ENCODE measurements around the gene THADA.
"Not testable (repeated sequence)": the region's sequence is repeated elsewhere in the genome, so short reads cannot be mapped to it uniquely, and the experiment has no call there.

THADA gene

DNA sequence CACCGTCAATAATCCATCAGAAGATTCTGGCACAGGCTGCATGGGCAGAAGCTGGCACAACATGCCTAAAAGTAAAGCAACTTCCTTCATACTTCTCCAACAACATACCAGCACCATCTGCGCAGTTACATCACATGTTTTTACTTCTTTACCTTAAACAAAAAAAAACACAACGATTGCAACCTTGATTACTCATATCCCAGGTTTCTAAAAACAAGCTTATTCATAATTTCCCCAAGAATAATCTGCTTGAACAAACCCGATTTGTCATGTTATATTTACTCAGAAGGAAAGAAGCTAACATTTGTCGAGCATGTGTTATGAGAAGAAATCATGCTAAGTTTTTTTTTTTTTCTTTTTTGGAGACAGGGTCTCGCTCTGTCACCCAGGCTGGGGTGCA is 54.7 kb downstream of the THADA start:
- peak; percentile 62 for DNase-seq (ENCODE audit: low spot score)

DNA sequence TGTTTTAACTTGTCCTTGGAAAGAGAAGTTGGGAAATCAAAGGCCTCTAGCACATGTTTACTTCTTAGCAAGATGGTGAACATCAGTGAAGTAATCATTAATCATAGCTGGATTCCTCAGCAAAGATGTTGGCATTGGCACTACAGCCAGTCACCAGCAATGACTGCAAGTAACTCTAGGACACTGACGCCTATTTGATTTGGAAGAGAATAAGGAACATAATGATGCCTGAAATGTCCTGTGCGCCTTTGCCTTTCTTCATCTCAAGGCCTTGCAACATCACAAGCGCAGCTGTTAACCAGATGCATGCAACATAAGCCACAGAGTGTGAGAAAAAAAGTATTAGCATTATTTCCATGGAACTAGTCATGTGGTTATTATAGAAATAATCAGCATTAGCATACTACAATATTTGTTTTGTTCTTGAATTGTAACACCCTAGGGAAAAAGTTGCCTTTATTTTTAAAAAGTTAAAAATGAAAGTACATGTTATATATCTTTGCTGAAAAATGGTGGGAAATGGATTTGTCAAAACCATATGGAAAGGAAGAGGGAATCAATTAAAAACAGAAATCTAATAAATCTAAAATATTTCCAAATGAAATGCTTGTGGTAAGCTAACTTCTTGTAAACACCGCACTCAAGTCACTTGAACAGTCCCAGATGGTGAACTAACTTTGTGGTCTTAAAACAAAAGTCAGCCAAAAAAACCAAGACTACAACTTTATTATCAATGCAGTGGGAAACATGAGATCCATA is 55.6 kb downstream of the THADA start:
- no peak for DNase-seq (ENCODE audit: low spot score)

DNA sequence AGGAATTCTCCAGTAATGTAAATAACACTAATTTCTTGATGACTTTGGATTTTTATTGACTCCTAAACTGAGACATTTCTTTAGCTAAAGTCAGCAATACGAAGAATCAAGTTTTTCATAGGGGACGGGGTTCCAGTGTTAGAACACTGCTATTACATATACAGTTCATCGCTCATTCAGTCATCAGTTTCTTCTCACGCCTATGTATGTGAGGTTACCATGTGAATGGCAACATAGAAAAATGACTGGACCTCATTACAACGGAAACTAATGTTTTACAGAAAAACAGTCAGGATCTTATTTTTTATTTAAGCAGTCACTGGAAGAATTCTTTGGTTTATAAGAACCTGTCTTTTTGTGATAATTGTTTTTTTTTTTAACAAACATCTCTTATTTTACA is 56.4 kb downstream of the THADA start:
- no peak for DNase-seq (ENCODE audit: low spot score)

DNA sequence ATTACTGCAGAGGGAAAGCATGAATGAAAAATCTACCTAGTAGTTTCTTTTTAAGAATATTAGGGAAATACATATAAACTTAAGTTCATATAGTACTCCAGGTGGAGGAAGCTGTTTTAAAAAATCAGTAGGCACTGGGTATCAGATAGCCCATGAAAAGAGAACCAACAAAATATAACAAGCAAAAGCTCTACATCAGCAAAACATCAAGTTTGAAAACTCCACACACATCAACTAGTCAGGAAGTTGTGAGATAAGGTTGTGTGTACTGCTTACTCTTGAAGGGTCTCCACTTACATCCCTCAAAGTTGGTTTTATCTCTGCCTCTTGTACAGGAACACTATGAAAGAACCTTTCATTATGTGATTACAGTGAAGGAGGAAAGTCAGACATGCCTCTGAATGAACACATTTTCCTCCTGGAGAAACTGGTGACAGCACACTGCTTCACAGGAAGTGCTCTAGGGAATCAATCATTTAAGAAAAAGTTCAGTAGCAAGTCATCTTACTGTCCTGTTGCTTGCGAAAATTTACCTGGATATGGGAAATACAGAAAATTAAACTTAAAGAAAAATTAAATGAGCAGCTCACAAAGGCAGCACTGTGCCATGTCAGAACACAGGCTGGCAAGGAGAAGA is 57.7 kb downstream of the THADA start:
- no peak for DNase-seq (ENCODE audit: low spot score)

DNA sequence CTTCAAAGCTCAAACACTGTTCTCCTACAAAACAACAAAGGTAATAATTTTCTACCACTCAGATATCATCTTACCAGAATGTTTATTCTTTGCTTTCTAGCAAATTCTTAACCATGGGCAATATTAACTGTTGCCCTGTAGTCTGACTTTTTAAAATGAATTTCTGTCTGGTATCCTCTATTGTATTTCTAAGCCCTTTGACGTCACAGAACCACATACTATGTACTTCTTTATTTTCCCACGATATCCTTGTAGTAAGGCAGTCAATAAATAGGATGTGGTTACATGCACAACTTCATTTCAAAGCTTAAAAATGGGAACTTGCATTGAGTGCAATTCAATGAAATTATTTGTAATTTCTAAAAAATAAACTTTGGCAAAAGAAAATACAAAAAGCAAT is 58.7 kb downstream of the THADA start:
- DNase-seq (ENCODE audit: low spot score), result no peak

DNA sequence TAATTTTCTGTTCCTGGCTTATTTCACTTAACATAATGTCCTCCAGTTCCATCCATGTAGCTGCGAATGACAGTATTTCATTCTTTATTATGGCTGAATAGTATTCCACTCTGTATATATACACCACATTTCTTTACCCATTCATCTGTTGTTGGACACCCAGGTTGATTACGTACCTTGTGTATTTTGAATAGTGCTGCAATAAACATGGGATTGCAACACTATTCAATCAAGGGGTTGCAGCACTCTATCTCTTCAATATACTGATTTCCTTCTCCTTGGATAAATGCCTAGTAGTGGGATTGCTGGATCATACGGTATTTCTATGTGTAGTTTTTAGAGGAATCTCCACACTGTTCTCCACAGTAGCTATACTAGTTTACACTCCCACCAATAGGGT is 61.3 kb downstream of the THADA start:
- no peak for DNase-seq (ENCODE audit: low spot score)

DNA sequence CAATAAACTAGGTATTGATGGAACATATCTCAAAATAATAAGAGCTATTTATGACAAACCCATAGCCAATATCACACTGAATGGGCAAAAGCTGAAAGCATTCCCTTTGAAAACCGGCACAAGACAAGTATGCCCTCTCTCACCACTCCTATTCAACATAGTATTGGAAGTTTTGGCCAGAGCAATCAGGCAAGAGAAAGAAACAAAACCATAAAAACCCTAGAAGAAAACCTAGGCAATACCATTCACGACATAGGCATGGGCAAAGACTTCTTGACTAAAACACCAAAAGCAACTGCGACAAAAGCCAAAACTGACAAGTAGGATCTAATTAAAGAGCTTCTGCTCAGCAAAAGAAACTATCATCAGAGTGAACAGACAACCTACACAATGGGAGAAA is 63.3 kb downstream of the THADA start:
- not testable (repeated sequence) for DNase-seq (ENCODE audit: low spot score)

DNA sequence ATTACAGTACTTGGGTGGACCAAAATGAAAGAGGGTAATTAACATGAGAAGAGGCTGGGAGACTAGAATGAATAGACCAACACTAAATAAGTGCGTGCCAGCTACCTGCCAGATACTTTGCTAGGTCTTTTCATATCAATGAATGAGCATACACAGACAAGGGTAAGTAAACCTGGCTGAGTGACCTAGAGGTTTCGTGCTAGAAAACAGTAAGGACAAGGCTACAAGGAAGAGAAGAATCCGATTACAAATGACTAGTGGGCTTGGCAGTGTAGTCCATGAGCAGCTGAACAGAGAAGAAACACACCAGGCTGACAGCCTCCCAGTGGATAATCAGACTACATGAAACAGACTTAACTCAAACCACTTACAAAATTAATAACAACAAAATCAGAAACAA is 64.6 kb downstream of the THADA start:
- DNase-seq (ENCODE audit: low spot score), result no peak

DNA sequence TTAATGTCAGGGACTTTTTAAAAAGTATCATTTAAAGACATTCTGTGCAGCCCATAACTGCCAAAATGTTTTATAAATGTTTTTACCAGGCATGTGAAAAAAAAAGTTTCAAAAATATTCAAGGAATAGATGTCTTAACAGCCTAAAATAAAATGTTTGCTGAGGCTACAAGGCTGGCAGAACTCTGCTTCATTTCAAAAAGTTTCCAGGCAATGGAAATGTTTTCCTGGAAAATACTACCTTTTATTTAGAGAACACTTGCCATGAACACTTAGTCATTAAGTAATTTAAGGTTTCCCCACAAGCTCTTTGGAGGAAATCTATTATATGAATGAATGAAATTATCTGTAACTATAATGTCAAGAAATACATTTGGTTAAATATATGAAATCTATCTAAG is 68.8 kb downstream of the THADA start:
- no peak for DNase-seq (ENCODE audit: low spot score)

DNA sequence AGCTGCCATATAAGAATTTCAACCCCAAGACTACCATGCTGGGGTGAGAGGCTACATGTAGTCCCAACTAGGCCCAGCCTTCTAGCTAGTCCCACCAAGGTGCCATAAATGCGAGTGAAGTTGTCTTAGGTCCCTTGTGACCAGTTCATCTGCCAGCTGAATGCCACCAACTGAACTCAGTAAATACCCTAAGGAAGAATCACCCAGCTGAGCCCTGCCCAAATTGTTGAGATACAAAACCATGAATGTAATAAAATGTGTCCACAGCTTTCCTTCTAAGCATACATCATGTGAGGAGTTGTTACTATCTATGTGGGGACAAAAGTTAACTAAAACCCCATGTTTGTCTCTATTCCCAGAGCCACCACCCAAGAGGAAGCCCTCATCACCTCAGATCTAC is 70.3 kb downstream of the THADA start:
- no peak for DNase-seq (ENCODE audit: low spot score)

DNA sequence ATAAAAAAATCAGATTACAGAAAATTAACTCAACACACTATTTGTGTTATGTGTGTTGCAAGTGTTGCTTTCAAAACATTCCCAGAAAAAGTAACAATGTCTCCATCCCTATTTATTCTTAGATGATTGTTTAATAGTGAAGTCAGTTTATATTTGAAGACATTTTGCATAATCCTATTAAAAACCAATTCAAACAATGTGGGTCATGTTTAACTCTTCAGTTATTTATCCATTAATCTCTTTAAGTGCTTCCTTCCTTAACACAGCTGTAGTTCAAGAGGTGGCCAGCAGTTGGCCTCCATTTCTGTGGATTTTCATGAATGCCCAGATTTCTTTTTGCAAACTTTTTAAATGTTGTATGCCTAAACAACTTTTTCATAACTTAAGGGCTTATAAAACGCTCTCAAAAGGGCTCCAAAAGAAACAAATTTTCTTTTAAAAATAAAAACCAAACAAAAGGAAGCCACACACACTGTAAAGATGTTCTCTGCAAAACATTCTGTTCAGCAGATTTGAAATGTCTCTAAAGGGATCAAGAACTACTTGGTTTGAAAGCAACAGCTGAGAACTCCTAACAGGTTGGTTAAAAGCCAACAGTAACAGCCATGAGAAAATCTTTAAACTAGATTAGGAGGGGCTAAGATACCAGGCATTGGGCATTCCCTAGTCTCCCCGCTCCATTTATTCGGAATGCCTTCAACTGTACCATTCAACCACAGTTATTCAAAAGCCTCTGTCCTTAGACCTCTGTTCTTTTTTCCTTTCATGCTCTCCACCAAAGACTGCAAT is 71.5 kb downstream of the THADA start:
- DNase-seq (ENCODE audit: low spot score), result no peak

DNA sequence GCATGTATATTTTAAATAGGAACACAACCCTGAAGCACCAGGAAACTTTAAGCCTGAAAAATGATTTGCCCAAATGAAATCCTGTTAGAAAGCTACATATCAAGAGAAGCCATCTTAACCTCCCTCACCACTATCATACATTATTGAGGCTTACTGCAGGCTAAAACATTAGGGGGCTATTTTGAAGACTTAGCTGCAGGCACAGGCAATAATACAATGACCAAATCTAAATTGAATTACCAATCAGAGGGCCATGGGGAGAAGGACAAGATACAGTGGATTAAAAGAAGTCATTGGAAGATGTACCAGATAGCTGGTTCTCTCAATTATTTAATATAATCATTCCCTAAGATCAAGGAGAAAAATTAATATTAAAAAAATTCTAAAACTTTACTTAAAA is 73.7 kb downstream of the THADA start:
- DNase-seq (ENCODE audit: low spot score), result no peak

DNA sequence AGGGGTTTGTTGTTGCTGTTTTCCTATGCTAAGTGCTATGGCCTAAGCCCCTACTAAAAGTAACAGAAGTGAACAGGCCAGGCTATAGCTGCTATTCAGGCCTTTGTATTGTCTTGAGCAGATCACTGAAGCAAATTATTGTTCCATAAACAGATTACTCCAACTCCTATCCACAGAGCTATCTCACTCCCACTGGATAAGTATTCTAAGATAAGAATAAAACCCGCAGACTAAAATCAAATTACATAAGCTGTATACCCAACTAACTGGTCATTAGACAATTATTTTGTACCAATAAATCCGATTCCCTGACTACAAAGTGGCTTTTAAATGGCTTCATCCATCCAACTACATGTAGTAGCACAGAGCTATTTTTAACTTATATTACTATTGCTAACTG is 74.3 kb downstream of the THADA start:
- DNase-seq (ENCODE audit: low spot score), result no peak

DNA sequence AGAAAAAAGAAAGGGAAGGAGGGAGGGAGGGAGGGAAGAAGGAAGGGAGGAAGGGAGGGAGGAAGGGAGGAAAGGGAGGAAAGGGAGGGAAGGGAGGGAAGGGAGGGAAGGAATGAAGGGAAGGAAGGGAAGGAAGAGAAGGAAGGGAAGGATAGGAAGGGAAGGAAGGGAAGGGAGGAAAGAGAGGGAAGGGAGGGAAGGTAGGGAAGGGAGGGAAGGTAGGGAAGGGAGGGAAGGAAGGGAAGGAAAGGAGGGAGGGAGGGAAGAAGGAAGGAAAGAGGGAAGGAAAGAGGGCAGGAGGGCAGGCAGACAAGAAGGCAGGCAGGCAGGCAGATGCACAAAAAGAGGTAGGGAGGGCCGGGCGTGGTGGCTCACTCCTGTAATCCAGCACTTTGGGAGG is 74.9 kb downstream of the THADA start:
- no peak for DNase-seq (ENCODE audit: low spot score)

DNA sequence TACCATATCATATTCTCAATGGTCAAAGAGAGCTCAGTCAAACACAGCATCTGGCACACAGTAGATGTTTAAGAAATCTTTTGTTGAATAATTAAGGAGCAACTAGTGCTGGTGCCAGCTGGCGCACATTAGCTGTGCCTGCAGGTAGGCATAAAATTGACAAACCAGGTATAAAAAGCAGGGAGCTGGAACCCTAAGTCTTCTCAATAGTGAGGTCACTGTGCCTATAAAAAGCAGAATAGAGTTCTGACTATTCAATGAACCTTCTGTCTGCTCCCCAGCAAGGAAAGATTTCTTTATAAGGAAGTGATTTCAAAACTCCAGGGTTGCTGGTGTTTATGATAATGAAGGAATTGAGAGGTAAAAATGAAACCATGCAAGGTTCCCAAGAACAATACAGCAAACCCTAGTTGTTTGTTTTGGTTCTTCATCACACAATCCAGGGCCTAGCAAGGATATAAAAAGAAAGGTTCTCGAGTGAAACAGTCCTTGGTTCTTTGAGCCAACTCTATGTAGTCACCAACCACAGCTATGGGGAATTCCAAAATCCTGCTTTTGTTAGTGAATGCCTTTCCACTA is 76.1 kb downstream of the THADA start:
- DNase-seq (ENCODE audit: low spot score), result no peak

DNA sequence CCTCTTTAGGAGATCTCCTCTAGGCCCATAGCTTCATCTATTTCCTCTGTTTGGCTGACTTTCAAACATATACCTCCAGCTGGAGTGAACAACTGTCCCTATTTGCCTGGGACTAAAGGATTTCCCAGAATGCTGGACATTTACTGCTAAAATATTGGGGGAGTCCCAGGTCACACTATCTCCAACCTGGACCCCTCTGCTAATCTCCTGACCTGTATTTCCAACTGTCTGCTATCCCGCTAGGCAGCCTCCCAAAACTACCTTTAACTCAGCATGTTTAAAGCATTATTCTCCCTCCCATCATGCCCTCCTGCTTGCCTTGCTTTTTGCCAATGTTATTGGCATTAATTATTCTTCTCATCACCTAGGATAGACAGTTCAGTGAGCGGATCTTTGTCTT is 77.1 kb downstream of the THADA start:
- DNase-seq (ENCODE audit: low spot score), result no peak

DNA sequence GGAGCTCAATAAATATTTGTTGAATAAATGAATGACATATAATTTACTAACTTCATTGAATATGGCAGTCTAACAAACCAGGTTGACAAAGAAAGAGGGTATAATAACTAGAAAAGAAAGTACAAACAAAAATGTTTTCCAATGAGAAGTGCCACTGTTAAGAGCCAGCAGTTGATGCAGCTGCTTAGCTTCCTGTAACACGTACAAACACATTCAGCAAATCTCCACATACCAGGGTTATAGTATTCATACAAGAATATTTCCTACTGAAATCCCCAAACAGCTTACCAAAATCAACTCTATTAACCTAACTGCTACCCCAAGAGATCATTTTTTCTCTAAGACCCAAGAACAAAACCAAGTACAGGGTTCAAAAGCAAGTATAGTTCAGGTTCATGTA is 77.7 kb downstream of the THADA start:
- no peak for DNase-seq (ENCODE audit: low spot score)

DNA sequence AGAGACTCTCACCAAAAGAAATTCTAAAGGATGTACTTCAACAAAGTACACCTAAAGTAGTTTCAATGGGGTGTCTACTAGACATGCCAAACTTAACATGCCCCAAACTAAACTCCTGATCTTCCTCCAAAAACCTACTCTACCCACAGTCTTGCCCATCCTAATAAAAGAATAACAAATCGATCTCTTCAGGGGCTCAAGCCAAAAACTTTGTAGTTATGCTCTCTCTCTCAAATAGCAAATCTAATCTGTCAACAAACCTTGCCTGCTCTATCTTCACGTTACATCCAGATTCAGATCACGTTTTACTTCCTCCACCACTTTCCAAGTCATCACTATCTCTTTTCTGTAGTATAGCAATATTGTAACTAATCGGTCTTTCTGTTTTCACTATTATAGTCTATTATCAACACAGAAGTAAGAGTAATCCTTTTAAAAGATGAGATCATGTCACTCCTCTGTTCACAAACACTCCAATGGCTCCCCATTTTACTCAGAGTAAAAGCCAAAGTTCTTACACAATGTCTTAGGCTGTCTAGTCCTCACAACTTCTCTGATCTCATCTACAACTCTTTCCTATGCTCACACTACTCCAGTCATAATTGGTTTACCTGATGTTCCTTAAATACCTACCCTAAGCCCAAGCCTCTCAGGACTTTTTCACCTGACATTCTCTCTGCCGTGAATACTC is 79.9 kb downstream of the THADA start:
- peak; percentile 28 for DNase-seq (ENCODE audit: low spot score)

DNA sequence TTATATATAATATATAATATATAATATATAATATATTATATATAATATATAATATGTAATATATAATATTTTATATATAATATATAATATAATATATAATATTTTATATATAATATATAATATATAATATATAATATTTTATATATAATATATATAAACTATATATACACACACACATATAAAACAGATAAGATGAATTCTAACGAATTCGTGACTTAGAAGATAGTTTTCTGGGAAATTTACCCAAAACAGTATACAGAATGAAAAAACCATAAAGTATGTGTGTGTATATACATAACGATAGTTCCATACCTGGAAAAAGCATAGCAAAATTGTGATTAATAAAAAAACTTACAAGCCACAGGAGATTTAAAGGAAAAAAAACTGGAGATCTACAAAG is 80.6 kb downstream of the THADA start:
- DNase-seq (ENCODE audit: low spot score), result no peak

DNA sequence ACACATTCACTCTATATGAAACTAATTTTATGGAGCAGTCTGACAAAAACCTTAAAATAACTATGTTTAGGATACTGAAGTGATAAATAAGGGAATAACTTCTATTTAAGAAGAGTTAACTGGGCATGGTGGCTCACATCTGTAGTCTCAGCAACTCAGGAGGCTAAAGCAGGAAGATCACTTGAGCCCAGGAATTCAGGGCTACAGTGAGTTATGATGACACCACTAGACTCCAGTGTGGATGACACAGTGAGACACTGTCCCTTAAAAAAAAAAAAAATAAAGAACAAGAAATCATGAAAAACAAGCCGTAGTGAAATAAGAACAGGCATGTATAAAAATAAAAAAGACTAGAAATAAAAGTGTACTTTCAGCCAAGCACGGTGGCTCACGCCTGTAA is 82.0 kb downstream of the THADA start:
- DNase-seq (ENCODE audit: low spot score), result no peak

DNA sequence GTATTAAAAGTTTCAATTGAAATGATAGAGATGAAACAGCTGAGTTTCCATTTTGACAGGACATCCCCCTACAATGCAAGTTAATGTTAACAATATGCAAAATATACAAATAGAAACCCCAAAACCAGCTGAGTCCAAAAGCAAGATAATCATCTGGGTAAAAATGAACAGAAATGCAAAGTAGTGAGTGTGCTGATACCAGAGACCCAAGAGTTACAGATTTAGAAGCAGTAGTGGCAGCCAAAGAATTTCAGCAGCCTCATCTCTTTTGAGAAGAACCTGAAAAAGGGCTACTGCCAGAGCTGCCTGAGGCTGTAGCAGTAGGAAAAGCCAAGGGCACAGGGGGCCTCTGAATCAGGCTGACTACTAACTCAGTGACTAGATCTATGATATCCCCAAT is 82.6 kb downstream of the THADA start:
- no peak for DNase-seq (ENCODE audit: low spot score)

DNA sequence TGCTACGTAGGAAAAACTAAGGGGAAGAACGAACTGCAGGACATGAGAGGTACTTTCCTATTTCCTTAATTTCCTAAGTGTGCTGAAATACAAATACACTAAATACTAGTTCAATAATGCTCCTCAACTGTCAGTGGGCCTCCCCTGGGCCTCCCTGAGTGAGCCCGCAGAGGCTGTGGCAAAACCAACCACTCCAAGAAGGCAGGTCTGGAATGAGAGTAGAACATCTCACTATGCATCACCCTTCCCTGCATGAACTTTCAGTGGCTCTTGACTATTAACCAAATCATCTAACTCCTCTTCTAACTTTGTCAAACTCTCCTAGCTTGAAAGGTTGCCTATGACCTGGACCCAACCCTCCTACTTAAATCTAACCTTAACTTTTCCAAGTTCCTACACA is 84.6 kb downstream of the THADA start:
- no peak for DNase-seq (ENCODE audit: low spot score)

Data from activated CD4-positive, alpha-beta T cell treated with anti-CD3 and anti-CD28 coated beads, Interleukin-2, Interleukin-4, amounts not matched to agents 100 ng/mL and 50 ng/mL, durations not matched to agents 16 hours and 8 hours (primary cell).